Colon (tissue), 2 donors: Measurements from ENCODE around the gene TRMU.

ENCODE experiments used
- FAIRE-seq: peaks from 2 replicates; lab custom pipeline; 2012; peaks lifted over from hg19 to GRCh38; lab: Jason Lieb, UNC
- donor health status: control.
- donor health status: control.

Gene TRMU

DNA sequence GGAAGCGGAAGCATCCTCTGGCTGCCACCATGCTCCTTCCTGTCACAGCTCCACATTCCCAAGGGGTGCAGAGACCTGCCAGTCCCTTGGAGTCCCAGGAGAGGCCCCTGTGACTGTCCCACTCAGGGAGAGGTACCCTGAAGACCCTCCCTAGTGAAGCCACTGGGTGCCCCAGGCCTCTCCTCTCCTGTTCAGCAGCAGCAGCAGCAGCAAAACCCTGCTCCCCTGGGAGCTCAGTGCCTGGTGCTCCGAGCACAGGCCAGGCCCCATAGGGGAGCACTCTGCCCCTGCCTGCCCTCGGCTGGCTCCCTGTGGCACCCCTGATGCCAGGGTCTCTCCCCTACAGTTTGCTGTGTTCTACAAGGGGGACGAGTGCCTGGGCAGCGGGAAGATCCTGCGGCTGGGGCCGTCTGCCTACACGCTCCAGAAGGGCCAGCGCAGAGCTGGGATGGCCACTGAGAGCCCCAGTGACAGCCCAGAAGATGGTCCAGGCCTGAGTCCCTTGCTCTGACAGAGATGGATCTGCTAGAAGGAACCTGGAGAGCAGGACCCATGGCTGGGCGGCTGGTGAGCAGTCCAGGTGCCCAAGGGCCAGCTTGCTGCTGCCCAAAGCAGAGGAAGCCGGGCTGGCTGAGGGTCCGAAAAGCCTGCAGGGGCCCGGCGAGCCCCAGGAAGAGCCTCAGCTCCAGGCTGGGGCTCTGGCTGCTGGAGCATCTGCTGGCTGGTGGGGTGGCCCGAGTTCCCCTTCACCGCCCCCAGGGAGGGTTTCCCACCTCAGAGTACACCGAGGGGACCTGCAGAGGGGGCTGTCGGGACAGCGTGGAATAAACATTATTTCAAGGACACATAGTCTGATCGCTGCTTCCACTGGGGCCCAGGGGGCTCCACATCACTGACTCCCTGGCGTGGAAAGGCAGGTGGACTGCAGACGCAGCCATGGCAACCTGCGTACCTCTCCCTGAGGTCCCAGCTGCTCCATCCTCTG lies 21.3 kb downstream of the TRMU start:
- FAIRE-seq, result no peak

GRCh38 chr22:46357711-46358520 lies 22.4 kb downstream of the TRMU start:
- FAIRE-seq, result no peak

GRCh38 chr22:46358766-46359165 lies 23.3 kb downstream of the TRMU start:
- FAIRE-seq, result no peak

- no peak for FAIRE-seq
These were observed 23.8 kb downstream of the TRMU start for GRCh38 chr22:46359362-46359761.

GRCh38 chr22:46360097-46360496 lies 24.6 kb downstream of the TRMU start:
- no peak for FAIRE-seq

DNA sequence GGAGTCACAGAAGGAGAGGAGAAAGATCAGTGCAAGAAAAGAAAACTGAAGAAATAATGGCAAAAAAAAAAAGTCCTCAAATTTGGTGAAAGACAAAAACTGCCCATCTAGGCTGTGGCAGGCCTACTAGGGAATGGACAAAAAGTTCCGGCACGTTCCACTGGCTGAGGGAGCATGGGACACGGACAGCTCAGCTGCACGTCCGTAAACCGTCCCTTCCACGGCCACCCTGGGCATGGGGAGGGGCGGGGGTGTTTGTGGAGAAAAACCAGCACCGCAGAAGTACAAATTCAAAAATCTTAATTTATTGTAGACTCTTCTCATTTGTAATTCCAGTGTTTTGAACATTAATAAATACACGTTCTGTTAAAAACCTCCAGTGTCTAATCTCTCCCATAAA lies 25.4 kb downstream of the TRMU start:
- no peak for FAIRE-seq

DNA sequence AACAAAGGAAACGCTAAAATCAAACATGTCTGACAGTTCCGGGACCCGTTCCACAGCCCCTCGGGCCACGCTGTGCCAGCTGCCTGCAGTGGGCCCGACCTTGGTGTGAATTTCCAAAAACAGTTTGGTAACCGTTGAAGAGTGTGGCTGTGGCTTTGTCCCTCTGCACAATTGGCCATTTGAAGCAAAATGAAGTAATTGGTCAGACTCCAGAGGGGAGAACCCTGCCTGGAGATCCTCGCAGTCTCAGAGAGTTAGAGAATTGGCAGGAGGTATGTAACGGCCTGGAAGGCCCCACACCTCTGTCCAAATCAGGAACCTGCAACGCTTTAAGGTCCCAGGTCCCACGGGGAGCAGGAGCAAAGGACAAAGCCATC lies 26.3 kb downstream of the TRMU start:
- FAIRE-seq, result no peak

DNA sequence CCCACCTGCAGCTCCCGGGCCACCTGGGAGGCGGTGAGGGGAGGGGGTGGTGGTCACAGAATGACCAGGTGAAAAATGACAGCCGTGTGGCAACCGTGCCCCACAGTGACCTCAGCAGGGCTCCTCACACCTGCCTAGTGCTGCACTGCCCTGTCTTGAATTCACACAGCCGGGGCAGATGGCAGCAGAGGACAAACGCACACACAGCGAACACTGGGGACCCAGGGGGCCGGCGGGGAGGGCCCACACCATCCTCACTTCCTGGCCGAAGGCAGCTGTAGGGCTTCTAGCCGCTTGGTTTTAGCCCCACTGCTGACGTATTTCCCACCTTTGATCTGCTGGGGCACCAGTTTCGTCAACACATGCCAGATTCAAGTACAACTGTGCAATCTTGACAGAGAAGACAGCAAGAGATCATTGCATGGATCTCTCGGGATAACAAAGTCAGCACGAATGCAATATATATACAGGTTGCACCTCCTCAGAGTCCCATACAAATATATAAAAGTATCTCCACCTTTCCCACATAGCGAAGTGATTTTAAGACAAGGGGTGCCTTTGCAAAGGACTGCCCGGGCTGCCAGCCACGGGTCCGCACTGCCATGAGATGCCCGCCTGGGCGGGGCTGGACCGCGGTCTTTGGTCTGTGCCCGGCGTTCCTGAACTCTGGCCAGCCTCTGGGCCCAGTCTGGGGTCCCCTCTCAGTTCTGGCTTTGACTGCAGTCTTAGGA lies 26.9 kb downstream of the TRMU start:
- no peak for FAIRE-seq

DNA sequence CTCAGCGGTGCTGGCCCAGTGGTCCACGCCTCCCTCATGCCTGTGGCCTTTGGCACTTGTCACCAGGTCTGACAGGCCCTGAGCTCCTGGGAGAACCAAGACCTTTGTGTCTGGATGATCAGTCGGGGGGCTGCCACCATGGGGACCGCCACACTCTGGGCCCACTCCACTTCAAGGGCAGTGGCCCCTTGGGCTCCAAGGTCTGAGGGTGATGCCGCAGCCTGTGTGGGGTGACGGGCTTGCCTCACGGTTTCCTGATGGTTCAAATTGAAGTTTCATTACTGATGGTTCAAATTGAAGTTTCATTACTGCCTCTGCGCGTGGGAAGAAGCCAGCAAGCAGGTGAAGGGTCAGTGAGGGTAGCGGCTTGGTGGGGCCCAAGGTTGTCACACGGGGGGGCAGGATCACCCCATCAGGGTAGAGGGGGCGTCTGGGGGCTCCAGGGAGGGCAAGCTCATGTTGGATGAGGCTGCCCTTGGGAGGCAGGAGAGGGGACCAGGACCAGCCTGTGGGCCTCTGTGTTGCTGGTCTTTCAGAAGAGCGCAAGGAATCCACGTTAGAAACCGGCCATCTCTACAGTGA lies 27.5 kb downstream of the TRMU start:
- FAIRE-seq, result no peak

- no peak for FAIRE-seq
These were observed 28.3 kb downstream of the TRMU start for GRCh38 chr22:46363611-46364321.

DNA sequence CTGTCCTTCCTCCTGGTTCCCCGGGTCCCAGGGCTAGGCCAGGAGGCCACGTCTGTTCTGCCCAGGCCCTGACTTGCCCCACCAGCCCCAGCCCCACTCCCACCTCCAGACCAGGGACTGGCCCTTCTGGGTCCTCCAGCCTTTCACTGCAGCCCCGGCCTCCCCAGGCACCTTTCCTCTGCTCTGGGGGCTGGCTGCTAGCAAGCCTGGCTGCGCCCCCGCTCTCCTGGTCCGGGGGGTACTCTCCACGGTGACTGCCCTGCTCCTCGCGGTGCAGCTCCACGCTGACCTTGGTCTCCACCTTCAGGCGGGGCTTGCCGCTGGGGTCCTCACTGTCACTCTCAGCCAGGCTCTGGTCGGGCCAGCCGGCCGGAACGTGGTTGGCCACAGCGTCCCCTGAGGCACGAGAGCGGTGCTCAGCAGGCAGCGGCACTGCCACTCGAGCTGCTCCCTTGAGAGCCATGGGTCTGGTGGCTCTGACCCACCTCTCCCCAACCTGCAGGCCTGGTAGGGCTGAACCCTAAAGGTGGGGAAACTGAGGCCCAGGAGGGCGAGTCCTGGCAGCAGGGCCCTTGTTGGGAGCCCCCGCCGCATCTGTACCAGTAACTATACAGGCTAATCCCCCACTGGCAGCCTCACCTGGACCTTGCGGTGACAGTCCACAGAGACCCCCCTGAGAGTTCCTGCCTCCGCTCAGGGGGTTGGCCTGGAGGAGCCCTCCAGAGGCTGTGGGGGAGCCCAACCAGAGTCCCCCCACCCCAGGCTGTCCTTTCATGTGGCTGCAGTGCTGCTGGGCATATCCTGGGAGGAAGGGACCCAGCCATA lies 29.0 kb downstream of the TRMU start:
- FAIRE-seq, result no peak

- FAIRE-seq, result no peak
These were observed 29.7 kb downstream of the TRMU start for GRCh38 chr22:46365166-46365624.

DNA sequence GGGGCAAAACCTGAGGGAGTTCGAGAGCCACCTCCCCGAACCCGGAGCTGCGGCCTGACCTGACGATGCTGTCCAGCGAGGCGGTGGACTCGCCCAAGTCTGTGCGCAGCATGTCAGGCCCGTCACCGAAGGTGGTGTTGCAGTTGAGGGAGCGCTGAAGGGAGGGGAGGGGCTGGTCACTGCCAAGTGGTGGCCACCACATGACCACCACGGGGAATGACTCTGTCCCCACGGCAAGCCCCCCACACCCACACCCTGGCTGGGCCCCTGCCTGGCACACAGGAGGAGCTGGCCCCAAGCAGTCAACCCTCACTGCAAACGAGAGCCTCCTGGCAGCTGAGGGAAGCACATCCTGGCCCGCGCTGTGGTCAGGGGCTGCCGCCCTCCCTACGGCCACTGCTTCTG lies 30.8 kb downstream of the TRMU start:
- no peak for FAIRE-seq

DNA sequence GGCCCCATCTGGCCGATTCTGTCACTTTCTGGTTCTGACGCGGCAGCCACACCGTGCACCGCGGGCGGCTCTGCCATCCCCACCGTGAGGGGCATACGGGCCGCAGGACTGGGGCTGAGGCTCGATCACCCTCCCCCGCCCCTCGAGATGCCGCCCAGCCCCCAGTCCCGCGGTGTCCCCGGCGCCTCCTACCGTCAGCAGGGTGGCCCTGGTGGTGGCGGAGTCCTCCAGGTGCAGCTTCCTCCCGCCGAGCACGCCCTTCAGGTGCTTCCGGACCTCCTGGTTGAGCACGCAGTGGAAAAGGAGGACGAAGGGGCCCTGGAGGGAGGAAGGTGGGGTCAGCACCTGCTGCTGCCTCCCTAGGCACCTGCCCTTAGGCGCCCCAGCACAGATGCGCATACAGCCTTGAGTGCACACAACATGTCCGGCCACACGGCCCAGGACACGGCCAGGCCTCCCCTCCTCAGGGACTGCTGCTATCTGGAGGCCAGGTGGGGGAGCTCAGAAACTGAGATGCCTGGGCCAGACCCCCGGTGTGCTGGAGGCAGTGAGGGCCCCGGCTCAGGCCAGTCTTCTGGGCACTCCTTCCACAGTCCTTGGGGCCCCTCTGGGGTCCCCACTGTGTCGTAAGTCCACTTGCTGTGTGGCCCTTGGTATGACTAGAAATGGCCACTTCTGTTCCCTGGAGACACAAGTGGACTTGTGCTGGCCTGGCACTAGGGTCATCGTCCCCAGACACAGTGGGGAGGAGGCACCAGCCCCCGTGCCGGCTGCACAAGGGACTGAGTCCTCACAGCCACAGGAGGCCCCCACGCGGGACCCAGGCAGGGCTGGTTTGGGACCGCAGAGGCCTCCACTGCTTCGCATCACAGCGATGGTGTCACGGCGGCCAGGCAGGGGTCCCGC lies 31.5 kb downstream of the TRMU start:
- FAIRE-seq, result no peak

DNA sequence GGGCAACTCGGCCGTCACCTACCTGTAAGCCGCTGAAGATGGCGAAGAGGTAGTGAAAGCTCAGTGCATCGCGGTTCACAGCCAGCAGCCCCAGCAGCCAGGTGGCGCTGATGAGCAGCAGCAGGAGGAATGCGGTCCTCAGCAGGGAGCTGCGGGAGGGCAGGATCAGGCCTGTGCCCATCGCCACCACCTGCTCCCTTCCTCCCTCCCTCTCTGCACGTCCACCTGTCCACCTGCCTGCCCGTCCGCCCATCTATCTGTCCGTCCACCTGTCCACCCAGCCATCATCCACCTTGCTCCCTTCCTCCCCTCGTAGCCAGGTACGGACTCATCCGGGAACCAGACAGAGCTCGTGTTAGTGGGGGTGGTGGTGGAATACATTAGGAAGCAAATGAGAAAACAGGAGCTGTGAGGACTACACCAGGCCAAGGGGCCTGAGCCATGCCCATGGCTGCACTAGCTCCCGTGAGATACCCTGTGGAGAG lies 32.2 kb downstream of the TRMU start:
- no peak for FAIRE-seq

DNA sequence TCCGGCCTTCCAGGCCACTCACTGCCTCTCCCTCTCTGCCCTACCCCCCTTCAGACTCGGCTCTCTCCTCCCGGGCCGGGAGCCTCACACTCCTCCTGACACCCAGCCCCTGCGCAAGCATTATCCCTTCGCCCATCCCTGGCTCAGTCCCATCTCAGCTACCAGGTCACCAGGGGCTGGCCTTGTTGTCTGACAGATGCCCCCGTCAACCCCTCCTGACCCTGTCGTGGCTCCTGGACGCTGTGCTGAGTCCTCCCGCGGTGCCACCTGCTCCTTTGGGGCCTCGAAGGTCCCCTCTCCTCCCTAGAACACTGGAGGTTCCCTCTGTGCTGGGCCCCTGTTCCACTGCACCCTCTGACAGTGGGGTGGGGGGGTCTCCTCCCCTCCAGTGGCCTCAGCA lies 32.9 kb downstream of the TRMU start:
- no peak for FAIRE-seq

DNA sequence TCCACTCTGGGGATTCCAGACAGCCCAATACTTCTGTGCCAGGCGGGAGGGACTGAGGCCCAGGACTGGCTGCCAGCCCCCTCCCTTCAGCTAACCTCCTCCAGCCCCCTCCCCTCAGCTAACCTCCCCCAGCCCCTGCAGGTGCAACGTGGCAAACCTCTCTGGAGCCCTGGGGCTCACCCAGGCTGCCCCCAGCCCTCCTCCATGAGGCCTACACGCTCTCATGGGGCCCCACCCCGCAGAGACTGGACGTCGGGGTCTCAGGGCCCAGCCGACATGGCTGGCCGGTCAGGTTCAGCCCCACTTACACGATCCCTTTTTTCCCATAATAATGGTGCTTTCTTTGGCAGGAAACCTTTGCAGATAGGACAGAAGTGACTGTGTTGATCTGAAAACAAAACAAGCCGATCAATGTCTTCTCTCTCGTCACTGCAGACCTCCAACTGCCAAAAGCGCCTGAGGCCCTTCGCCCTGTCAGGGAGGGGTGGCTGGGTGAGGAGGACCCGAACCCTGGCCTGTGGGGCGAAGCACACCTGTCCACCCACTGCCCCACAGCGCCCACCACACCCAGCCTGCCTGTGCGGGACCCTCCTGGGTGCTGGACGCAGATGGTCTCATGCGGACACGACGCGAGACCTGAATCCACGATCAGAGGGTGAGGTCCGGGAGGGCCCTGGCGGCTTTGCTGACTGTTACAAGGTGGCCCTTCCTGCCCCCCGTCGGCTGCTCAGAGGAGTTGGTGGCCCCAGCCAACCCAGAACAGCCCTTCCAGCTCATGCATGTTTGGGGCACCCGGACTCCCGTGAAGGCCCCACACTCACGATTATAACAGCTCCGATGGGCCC lies 33.6 kb downstream of the TRMU start:
- no peak for FAIRE-seq
